G401.6 (cell line): Measurements from ENCODE around the gene CHRNA1.
A peak's percentile ranks its signal among the peaks of the same experiment; 100 is the strongest.
"Not testable (repeated sequence)": the region's sequence is repeated elsewhere in the genome, so short reads cannot be mapped to it uniquely, and the experiment has no call there.

Experiments
- FAIRE-seq: peaks from 2 replicates; lab custom pipeline; 2012; peaks lifted over from hg19 to GRCh38; lab: Jason Lieb, UNC

CHRNA1 gene

GRCh38 chr2:174713686-174714085 lies 50.6 kb downstream of the CHRNA1 start:
- no peak for FAIRE-seq

GRCh38 chr2:174711206-174711605 lies 53.1 kb downstream of the CHRNA1 start:
- FAIRE-seq, result no peak

- FAIRE-seq, result not testable (repeated sequence)
Measured at GRCh38 chr2:174709416-174710004, 54.8 kb downstream of the CHRNA1 start.

- FAIRE-seq, result no peak
Measured at GRCh38 chr2:174708713-174709112, 55.6 kb downstream of the CHRNA1 start.

GRCh38 chr2:174705321-174705720 lies 59.0 kb downstream of the CHRNA1 start:
- FAIRE-seq, result no peak

GRCh38 chr2:174704642-174705041 lies 59.6 kb downstream of the CHRNA1 start:
- FAIRE-seq, result no peak

GRCh38 chr2:174704061-174704460 lies 60.2 kb downstream of the CHRNA1 start:
- FAIRE-seq, result no peak

- FAIRE-seq, result no peak
Measured at GRCh38 chr2:174703430-174703829, 60.8 kb downstream of the CHRNA1 start.

- no peak for FAIRE-seq
Measured at GRCh38 chr2:174702541-174702940, 61.7 kb downstream of the CHRNA1 start.

- FAIRE-seq, result peak; percentile 83
Measured at GRCh38 chr2:174699993-174700766, 64.1 kb downstream of the CHRNA1 start.
